D721Med (cell line): ENCODE measurements around the gene SPTA1.

Source experiments
- DNase-seq: peaks from one replicate; pipeline ENCODE4 v3.0.0; 2011; ENCODE audit warnings: low spot score; ENCODE audit not compliant: insufficient read length
- FAIRE-seq: peaks from 2 replicates; lab custom pipeline; 2011; peaks lifted over from hg19 to GRCh38; lab: Jason Lieb, UNC
- TF ChIP-seq, protein P1 (sequence below): IDR thresholded peaks from 2 replicates; pipeline ENCODE4 v1.5.1; 2012; ENCODE audit warnings: mild to moderate bottlenecking, control low read depth; ENCODE audit not compliant: insufficient read depth; ENCODE audit errors: missing control alignments

The SPTA1 gene

DNA sequence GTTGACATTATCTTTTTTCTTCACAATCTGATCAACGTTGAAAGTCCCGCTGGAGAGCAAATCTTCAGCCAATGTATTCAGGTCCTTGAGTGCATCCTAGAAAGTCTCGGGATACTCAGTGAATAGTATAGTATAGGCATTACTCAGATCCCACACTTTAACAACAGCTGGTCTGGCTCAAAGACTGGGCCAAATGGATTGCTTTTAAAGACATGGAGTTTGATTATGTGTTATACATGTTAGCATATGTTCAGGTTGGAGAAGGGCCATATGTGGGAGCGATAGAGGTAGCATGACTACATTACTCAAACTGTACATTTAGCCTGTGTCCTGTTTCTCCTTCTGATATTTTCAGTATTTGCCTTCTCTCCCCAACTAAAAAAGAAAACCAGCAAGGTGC is 48.4 kb downstream of the SPTA1 start:
- FAIRE-seq: no peak
- DNase-seq: no peak

DNA sequence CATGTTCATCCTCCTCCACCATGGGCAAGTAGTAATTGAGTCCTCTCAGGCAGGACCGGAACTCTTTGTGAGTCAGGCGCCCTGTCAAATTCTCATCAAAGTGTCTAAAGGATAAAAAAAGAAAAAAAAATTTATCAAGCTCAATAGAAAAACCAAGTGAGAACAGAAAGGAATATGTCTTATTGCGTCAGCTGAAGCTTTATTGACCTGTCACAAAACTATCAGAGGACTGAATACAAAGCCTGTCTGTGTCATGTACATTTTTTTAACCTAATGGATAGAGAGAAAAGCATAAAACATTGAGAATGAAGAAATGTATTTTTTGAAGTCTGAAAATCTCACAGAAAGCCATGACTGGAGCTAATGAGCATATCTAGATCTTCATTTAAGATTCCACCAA is 72.8 kb downstream of the SPTA1 start:
- TF ChIP-seq, protein P1, sequence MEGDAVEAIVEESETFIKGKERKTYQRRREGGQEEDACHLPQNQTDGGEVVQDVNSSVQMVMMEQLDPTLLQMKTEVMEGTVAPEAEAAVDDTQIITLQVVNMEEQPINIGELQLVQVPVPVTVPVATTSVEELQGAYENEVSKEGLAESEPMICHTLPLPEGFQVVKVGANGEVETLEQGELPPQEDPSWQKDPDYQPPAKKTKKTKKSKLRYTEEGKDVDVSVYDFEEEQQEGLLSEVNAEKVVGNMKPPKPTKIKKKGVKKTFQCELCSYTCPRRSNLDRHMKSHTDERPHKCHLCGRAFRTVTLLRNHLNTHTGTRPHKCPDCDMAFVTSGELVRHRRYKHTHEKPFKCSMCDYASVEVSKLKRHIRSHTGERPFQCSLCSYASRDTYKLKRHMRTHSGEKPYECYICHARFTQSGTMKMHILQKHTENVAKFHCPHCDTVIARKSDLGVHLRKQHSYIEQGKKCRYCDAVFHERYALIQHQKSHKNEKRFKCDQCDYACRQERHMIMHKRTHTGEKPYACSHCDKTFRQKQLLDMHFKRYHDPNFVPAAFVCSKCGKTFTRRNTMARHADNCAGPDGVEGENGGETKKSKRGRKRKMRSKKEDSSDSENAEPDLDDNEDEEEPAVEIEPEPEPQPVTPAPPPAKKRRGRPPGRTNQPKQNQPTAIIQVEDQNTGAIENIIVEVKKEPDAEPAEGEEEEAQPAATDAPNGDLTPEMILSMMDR: no peak
- FAIRE-seq: no peak
- DNase-seq: no peak

More for the DNA sequence above, 48.4 kb downstream of the SPTA1 start:
- TF ChIP-seq, protein P1: no peak

DNA sequence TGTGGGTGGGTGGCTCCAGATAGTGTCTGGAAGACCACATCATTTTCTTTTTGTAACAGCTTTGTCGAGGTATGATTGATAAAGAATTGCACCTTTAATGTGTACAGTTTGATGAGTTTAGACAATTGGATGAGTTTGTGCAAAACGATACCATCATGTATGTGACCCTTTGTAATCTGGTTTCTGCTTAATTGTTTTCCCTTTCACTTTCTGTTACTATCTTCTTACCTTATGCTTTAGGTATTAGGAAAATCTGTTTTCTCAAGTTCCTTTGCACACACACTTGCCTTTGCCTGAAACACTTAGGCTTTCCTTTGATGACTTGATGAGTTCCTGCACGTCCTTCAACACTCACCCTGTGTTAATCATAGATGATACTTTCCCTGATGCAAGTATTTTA is 74.6 kb downstream of the SPTA1 start:
- TF ChIP-seq, protein P1: no peak
- FAIRE-seq: no peak
- no peak for DNase-seq

DNA sequence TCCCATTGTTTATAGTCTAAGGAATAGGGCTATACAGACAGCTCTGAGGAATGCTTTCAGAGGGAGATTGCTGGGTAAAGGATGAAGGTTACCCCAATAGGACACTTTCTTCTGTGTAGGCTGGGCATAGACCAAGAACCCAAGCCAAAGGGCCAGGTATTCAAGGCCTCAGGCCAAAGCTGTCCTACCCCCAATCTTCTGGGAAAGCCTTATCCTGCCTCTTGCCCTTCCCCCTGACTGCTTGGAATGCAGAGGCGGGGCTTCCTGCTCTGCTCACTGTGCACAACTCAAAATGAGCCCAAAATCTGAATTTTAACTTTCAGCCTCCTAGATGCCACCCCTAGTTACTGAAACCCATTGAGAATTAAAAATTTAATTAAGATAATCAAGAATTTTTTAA is 79.2 kb downstream of the SPTA1 start:
- FAIRE-seq: no peak
- TF ChIP-seq, protein P1: no peak
- no peak for DNase-seq

DNA sequence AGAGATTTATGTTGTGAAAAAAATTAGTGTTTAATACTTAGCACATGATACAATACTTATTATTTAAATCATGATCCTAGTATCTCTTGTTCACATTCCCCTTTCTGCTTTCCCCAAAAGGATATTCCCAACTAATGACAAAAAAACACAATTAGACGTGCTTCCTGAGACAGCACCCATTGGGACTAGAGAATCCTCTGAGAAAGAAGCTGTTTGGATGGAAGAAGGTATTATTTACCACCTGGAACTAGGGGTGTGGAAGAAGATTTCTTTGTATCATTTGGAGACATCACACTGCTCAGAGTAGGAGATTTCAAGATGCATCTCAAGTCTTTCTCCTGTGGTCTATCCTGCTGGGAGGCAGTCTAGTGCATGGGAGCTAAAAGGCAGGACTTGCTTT is 81.5 kb downstream of the SPTA1 start, which contains the start of gene OR10Z1:
OR10Z1 (plus strand) TSS at position 301 of the 400 bp plus-strand sequence. CDS start 1,171 bp downstream, outside the sequence.
- TF ChIP-seq, protein P1: no peak
- DNase-seq: no peak
- no peak for FAIRE-seq

DNA sequence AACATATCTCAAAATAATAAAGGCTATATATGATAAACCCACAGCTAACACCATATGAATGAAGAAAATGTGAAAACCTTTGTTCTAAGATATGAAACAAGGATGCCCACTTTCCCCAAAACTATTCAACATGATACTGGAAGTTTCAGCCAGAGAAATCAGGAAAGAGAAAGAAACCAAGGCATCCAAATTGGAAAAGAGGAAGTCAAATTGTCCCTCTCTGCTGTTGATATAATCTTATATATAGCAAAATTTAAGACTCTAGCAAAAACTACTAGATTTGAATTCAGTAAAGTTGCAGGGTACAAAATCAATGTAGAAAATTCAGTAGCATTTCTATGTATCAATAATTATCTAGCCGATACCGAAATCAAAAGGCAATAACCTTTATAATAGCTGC is 85.8 kb downstream of the SPTA1 start:
- FAIRE-seq (no peak), DNase-seq (no peak)
- TF ChIP-seq, protein P1: no peak

DNA sequence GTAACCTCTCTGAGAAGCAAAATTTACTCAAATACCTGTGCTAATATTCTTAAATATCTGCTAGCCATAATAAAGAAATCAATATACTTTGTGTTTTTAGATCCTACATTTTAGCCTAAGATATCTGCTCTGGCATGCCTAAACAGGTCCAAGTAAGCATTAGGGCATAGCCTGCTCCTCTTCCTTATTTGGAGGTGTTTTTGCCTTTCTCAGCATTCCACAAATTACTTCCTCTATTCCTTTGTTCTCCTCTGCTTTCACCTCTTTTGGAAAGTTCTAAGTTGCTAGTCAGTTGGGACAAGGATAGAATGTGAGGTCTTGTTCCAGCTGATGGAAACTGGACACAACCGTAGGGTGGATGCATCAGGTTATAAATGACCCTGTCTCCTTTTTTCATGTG is 99.6 kb downstream of the SPTA1 start:
- FAIRE-seq (no peak), DNase-seq (no peak)
- TF ChIP-seq, protein P1: no peak
